Motor neuron (in vitro differentiated cells): ENCODE results near the gene PCYT1A. TPM values are rescaled to one million over a fixed set of nuclear protein-coding genes. Genes with fewer than 3 reads are reported as not detected.
"Not testable (repeated sequence)": the region's sequence is repeated elsewhere in the genome, so short reads cannot be mapped to it uniquely, and the experiment has no call there.

Source experiments
- ATAC-seq, 8 experiments: fragments of 200-7000 bp; cut with Tn5 transposase; replicated peaks in 6 of 8; 2 replicates each; pipeline ENCODE4 v1.8.0; 2021; ENCODE audit warnings: mild to moderate bottlenecking in 8 of 8, moderate library complexity in 8 of 8
- H3K27ac ChIP-seq, 2 donors: fragments of 250-450 bp; sonication (Bioruptor Pico); 2 replicates each; pipeline ENCODE4 v1.9.0; 2021; ENCODE audit warnings: antibody characterized with exemption in 2 of 2, mild to moderate bottlenecking in 2 of 2, moderate library complexity in 1 of 2
- H3K4me1 ChIP-seq, 2 donors: fragments of 250-450 bp; sonication (Bioruptor Pico); replicated peaks in 1 of 2; 2 replicates each; pipeline ENCODE4 v1.6.1; 2021; ENCODE audit warnings: antibody characterized with exemption in 2 of 2, mild to moderate bottlenecking in 2 of 2, moderate library complexity in 1 of 2
- H3K4me3 ChIP-seq, 5 donors: fragments of 250-450 bp; sonication (Bioruptor Pico); 2 replicates each; pipeline ENCODE4 v1.9.0; 2021; ENCODE audit warnings: antibody characterized with exemption in 5 of 5, mild to moderate bottlenecking in 5 of 5, moderate library complexity in 4 of 5
- WGBS, 10 experiments: fragments of 450-650 bp; shearing (Covaris generic); methylation state at CpG; one replicate each; pipeline ENCODE4 v1.0.0; 2022; 5-methylcytosine and 5-hydroxymethylcytosine counted together
- in situ Hi-C, 9 experiments: fragments of 400-800 bp; cut with MboI; loops; one replicate each; pipeline ENCODE4 v1.15.0; 2021; ENCODE audit warnings: low sequenced_read_pairs in 9 of 9, low pct_unique_long_range_greater_than_20kb in 2 of 9; ENCODE audit not compliant: unreplicated experiment in 9 of 9
- total RNA-seq, 8 experiments: library from RNA; unstranded; fragments of 300-600 nt; gene quantifications; 2 replicates each; pipeline versions ENCODE4 v1.2.3 to v1.2.4, GENCODE V29; 2022

PCYT1A gene
- total RNA-seq, 8 experiments from 2014 or later: 13.8 to 80.3 (median 32.2) TPM

DNA sequence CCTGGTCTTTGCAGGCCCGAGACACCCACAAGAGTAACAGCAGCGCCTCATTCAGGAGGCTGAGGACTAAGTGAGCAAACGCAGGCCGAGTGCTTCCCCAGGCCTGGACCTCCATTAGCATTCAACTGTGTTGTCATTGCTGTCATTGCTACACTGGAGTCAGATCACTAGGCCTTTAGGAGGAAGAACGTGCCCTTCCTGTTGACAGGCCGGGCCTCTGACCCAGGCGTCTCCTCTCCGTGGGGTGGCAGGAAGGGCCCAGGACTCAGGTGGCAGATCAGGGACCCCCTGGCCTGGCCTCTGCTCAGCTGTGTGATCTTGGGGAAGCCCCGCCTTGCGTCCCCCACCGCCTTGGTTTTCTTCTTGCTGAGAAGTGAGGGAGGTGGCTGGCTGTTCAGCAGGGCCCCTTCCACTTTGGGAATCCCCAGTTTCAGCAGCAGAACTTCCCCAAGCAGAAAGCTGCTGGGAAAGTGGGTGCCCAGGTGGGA is 95.4 kb downstream of the PCYT1A start:
- Histone ChIP-seq H3K4me1 (peaks cover 31 to 35% of the 10 kb centered on the region in 2 donors), H3K27ac (peak overlapping the region; percentile 7 to 25), H3K4me3 (no peak overlapping the region)
- 20 to 90% (median 67%) methylated on average over 2 to 6 of the region's 11 CpGs; no CpG with 5 or more reads in 7 of the 10 experiments for WGBS, 10 experiments
- no peak for ATAC-seq
- in situ Hi-C loops: loop anchor here in 5 of 9 experiments (10.0 to 25.0 kb wide), 2 partner anchors 105 to 117 kb away; partner anchors contain the start of gene TFRC (in 1 of the 5)

DNA sequence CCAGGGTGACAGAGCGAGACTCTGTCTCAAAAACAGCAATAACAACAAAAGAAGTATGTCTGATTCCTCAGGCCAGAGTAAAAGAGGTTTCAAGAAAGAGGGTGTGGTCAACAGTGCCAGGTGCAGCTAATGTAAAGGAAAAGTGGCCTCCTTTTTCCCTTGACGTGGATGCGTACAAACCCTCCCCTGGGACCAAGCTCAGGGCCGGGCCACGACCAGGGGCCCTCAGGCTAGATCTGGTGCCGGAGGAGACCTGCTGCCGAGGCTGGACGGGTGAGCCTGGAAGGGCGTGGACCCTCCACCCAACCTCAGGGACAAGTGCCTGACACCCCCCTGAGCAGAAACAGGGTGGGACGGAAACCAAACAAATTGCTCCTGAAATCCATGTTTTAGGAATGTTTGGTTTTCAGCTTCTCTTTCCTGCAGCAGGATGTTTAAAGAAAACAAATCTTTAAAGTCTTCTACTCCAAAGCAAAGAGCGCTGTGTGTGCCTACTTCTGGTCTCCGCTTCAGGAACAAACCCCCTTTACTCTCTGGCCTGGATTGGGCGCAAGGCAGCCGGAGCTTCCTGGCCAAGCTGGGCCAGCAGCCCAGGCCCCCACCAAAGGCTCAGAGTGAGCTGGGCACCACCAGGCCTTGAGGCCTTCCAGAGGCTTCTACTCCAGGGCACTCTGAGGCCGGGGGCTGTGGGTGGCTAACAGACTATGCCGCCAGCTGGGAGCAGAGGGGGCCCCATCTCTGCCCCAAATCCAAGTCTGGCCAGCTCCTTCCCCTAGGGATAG is 97.8 kb downstream of the PCYT1A start:
- Histone ChIP-seq H3K4me1 (peaks cover 36 to 42% of the 10 kb centered on the region in 2 donors), H3K4me3 (no peak overlapping the region), H3K27ac (no peak overlapping the region)
- ATAC-seq: no peak
- in situ Hi-C loops: loop anchor here in 6 of 9 experiments (10.0 to 25.0 kb wide), 2 partner anchors 102 to 115 kb away; partner anchors contain the start of gene TFRC (in 1 of the 6)
- 60 to 100% (median 90%) methylated on average over 1 to 9 of the region's 16 CpGs; no CpG with 5 or more reads in 4 of the 10 experiments for WGBS, 10 experiments

DNA sequence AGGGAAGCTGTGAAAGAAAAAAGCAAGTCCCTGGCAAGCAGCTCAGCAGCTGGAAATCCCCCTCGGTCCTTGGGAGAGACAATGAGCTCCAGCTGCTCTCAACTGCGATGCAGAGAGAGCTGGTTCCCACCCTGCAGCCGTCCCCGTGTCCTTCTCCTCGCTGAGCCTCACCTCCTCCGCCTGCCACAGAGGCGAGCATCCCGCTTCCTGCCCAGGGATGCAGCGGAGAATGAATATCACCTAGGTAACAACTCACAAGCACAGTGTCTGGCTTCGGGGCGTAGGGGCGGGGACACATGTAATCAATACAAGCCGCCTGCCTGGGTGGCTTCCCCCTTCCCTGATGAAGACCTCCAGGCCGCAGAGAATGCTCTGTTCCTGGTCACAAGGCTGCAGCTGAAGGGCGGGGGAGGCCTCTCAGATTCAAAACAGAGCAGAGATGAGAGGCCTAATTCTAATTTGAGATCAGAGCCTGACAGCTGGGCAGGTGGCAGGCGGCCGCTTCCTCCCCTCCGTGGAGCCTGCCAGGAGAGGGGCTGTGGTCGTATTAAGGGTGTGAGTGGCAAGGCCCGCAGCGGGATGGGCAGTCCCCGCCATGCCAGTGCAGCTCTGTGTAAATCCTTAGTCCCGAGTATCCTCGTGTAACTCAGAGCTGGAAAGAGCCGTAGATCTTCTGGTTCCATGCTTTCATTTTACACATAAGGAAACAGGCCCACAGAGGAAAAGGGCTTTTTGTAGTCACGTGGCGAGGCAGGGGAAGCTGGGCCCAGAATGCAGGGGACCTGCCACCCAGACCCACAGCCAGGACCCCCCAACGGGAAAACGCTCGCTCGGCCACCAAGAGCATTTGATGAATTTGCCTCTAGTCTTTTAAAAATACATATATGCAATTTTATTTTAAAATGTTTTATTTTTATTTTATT is 100.6 kb downstream of the PCYT1A start:
- WGBS, 10 experiments: 4 to 94% (median 33%) methylated on average over 1 to 24 of the region's 31 CpGs; no CpG with 5 or more reads in 2 of the 10 experiments
- H3K4me3 ChIP-seq: peak overlapping the region in 4 of 5 donors; percentile 0 to 13 (median 2)
- in situ Hi-C loops: loop anchor here in 2 of 9 experiments (10.0 to 25.0 kb wide), 2 partner anchors 100 to 112 kb away; partner anchors contain the start of gene TFRC (in 1 of the 2)
- peak; percentile 91 to 97 (median 94) for ATAC-seq
- H3K27ac ChIP-seq: peak overlapping the region; percentile 82 to 89
- H3K4me1 ChIP-seq: peaks cover 24 to 25% of the 10 kb centered on the region in 2 donors

DNA sequence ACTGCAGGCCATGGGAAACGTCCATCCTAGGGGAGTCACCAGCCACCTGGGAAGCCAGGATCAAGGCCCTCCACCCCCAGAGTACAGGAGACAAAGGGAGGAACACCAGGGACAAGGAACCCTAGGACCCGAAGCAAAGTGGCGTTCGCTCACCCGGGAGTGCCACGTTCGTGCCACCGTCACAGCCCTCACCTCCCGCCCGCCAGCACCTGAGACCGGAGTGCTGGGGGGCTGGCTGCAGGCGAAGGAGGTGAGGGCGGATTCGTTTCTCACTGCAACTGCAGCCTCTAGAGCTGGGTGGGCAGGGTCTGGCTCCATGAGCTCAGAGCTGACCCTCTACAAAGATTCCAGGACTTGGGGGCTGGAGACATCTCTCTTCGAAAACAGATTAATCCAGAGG is 102.6 kb downstream of the PCYT1A start:
- in situ Hi-C loops: loop anchor here in 2 of 9 experiments (10.0 to 25.0 kb wide), 2 partner anchors 98 to 110 kb away; partner anchors contain the start of gene TFRC (in 1 of the 2)
- no peak for ATAC-seq
- peaks cover 28 to 31% of the 10 kb centered on the region in 2 donors for H3K4me1 ChIP-seq
- H3K4me3 ChIP-seq: no peak overlapping the region
- H3K27ac ChIP-seq: no peak overlapping the region
- 7 to 100% (median 86%) methylated on average over 1 to 6 of the region's 15 CpGs; no CpG with 5 or more reads in 5 of the 10 experiments for WGBS, 10 experiments

DNA sequence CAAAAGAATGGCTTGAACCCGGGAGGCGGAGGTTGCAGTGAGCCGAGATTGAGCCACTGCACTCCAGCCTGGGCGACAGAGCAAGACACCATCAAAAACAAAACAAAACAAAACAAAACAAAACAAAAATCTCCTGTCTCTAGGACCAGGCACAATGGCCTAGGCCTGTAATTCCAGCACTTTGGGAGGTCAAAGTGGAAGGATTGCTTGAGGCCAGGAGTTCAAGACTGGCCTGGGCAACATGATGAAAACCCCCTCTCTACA is 103.4 kb downstream of the PCYT1A start:
- not testable (repeated sequence) for H3K27ac ChIP-seq, ATAC-seq, H3K4me3 ChIP-seq
- in situ Hi-C loops: loop anchor here in 2 of 9 experiments (10.0 to 25.0 kb wide), 2 partner anchors 97 to 109 kb away; partner anchors contain the start of gene TFRC (in 1 of the 2)
- H3K4me1 ChIP-seq: peaks cover 36 to 39% of the 10 kb centered on the region in 2 donors
- WGBS, 10 experiments: 43 to 95% (median 60%) methylated on average over 1 to 4 of the region's 4 CpGs; no CpG with 5 or more reads in 7 of the 10 experiments

DNA sequence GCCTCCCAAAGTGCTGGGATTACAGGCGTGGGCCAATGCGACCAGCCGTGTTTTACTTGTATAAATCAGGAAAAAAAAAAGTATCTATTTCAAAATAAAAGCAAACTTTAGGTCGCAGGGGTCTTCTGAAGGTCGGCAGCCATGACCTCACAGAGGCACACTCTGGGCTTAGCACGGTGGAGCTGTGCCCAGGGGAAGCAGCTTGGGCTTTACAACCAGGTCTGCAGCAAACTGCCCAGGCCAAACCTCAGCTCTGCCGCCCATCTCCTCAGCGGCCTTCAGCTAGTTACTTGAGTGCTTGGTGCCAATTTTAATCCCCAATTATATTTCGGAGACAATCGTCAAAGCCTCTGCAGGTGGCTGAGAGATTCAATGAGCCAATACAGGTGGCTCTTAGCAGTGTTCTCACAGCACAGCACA is 106.4 kb downstream of the PCYT1A start:
- peaks cover 35 to 37% of the 10 kb centered on the region in 2 donors for H3K4me1 ChIP-seq
- no peak overlapping the region for H3K27ac ChIP-seq
- ATAC-seq: no peak
- in situ Hi-C loops: loop anchor here in 2 of 9 experiments (10.0 to 25.0 kb wide), 2 partner anchors 94 to 106 kb away; partner anchors contain the start of gene TFRC (in 1 of the 2)
- WGBS, 10 experiments: 57 to 100% (median 82%) methylated on average over 1 to 5 of the region's 10 CpGs; no CpG with 5 or more reads in 6 of the 10 experiments
- no peak overlapping the region for H3K4me3 ChIP-seq

DNA sequence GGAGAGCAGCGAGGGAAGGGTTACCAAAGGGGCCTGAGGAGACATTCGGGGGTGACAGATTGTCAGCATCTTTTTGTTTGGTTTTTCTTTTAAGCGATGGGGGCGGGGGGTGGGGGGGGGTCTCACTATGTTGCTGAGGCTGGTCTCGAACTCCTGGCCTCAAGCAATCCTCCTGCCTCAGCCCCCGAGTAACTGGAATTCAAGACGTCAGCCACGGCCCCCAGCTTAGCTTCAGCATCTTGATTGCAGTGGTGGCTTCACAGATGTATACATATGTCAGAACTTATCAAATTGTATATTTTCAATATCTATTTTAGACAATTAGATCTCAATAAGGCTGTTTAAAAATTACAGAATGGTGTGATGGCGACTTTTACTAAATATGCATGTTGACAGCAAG is 107.2 kb downstream of the PCYT1A start:
- WGBS, 10 experiments: 0 to 100% (median 75%) methylated on average over 1 to 8 of the region's 9 CpGs; no CpG with 5 or more reads in 1 of the 10 experiments
- ATAC-seq: no peak
- H3K4me1 ChIP-seq: peaks cover 31 to 32% of the 10 kb centered on the region in 2 donors
- H3K4me3 ChIP-seq: no peak overlapping the region
- H3K27ac ChIP-seq: peak overlapping the region; percentile 56 to 76
- in situ Hi-C loops: loop anchor here in 2 of 9 experiments (10.0 to 25.0 kb wide), 2 partner anchors 93 to 106 kb away; partner anchors contain the start of gene TFRC (in 1 of the 2)

Other genes starting within 250 kb of the PCYT1A start
- gene TFRC, start 205.6 kb downstream of the PCYT1A start, total RNA-seq: 100 to 1,000 TPM in 2 of 8 experiments, 10 to 100 TPM in 6; 39.1 to 148 (median 55.7) TPM
- gene ZDHHC19, start 76.3 kb downstream of the PCYT1A start, total RNA-seq: under 1 TPM in 3 of 8 experiments, not detected in 5; 0.33 to 0.83 (median 0.71) TPM
- gene SLC51A, start 71.2 kb downstream of the PCYT1A start, total RNA-seq: 10 to 100 TPM in 2 of 8 experiments, 1 to 10 TPM in 6; 2.3 to 12.0 (median 5.4) TPM
- gene DYNLT2B, start 30.5 kb upstream of the PCYT1A start, total RNA-seq: 10 to 100 TPM in 7 of 8 experiments, 1 to 10 TPM in 1; 9.7 to 64.9 (median 49.2) TPM
- gene TM4SF19, start 50.7 kb upstream of the PCYT1A start, total RNA-seq: 10 to 100 TPM in 1 of 8 experiments, 1 to 10 TPM in 2, under 1 TPM in 4, not detected in 1; 0.28 to 63.7 (median 0.85) TPM
- gene UBXN7, start 144.7 kb upstream of the PCYT1A start, total RNA-seq: 10 to 100 TPM; 19.8 to 34.2 (median 25.6) TPM
- 10 to 100 TPM; 10.9 to 23.7 (median 15.3) TPM for gene RNF168, start 216.0 kb upstream of the PCYT1A start, total RNA-seq
- under 1 TPM in 3 of 8 experiments, not detected in 5; 0.09 to 0.31 (median 0.28) TPM for gene SMCO1, start 227.6 kb upstream of the PCYT1A start, total RNA-seq